GM21737 (cell line): ENCODE data around the gene MYL11.
"Not testable (repeated sequence)": the region's sequence is repeated elsewhere in the genome, so short reads cannot be mapped to it uniquely, and the experiment has no call there.

Experiments used
- ATAC-seq: cut with Tn5 transposase; IDR thresholded peaks from one replicate; pipeline ENCODE4 v1.9.1; 2021; ENCODE audit warnings: mild to moderate bottlenecking, moderate library complexity; ENCODE audit not compliant: unreplicated experiment

MYL11 gene

GRCh38 chr16:30374538-30374937, at the start of gene MYL11:
MYL11 (plus strand) TSS chr16:30374802; CDS start chr16:30374858, 56 bp downstream.
- ATAC-seq: no peak

GRCh38 chr16:30334473-30334989, 40.1 kb upstream of the MYL11 start:
- peak; percentile 85 for ATAC-seq

- peak; percentile 75 for ATAC-seq
Observed at GRCh38 chr16:30335028-30335597, 39.5 kb upstream of the MYL11 start.

- peak; percentile 8 for ATAC-seq
Observed at GRCh38 chr16:30335598-30336474, 38.8 kb upstream of the MYL11 start.

GRCh38 chr16:30337964-30338357, 36.6 kb upstream of the MYL11 start:
- not testable (repeated sequence) for ATAC-seq

GRCh38 chr16:30338715-30339114, 35.9 kb upstream of the MYL11 start:
- not testable (repeated sequence) for ATAC-seq

- ATAC-seq: no peak
Observed at GRCh38 chr16:30340621-30341020, 34.0 kb upstream of the MYL11 start.

- ATAC-seq: not testable (repeated sequence)
Observed at GRCh38 chr16:30341971-30342370, 32.6 kb upstream of the MYL11 start.

GRCh38 chr16:30342751-30343490, 31.7 kb upstream of the MYL11 start:
- no peak for ATAC-seq

GRCh38 chr16:30343491-30343820, 31.1 kb upstream of the MYL11 start:
- ATAC-seq: not testable (repeated sequence)

GRCh38 chr16:30346286-30346685, 28.3 kb upstream of the MYL11 start:
- ATAC-seq: no peak

GRCh38 chr16:30348113-30348512, 26.5 kb upstream of the MYL11 start:
- no peak for ATAC-seq

GRCh38 chr16:30348929-30349328, 25.7 kb upstream of the MYL11 start:
- ATAC-seq: no peak

- no peak for ATAC-seq
Observed at GRCh38 chr16:30349675-30350074, 24.9 kb upstream of the MYL11 start.

GRCh38 chr16:30350134-30350871, 24.3 kb upstream of the MYL11 start:
- ATAC-seq: peak; percentile 47

GRCh38 chr16:30351001-30351441, 23.6 kb upstream of the MYL11 start:
- no peak for ATAC-seq

GRCh38 chr16:30351586-30352419, 22.8 kb upstream of the MYL11 start:
- no peak for ATAC-seq

- no peak for ATAC-seq
Observed at GRCh38 chr16:30352488-30353401, 21.9 kb upstream of the MYL11 start.
